Astrocyte (in vitro differentiated cells and primary cell): ENCODE data around the gene ENTPD3. TPM values are rescaled to one million over a fixed set of nuclear protein-coding genes. Genes with fewer than 3 reads are reported as not detected.

Experiments
- DNase-seq: peaks from one replicate; pipeline ENCODE4 v3.0.0-alpha.2; 2010; ENCODE audit warnings: low read depth
- FAIRE-seq: peaks from 2 replicates; lab custom pipeline; 2011; peaks lifted over from hg19 to GRCh38; lab: Jason Lieb, UNC
- H2AFZ ChIP-seq: 2 replicates; pipeline ENCODE4 v1.6.0; 2012; ENCODE audit warnings: low read depth, low read length, inconsistent platforms
- H3K27ac ChIP-seq: 2 replicates; pipeline ENCODE4 v1.5.1; 2011; ENCODE audit warnings: low read depth, low read length, inconsistent platforms
- H3K27me3 ChIP-seq: 2 replicates; pipeline ENCODE4 v1.6.0; 2011; ENCODE audit warnings: low read length, inconsistent platforms; ENCODE audit not compliant: insufficient read depth
- H3K36me3 ChIP-seq: 2 replicates; pipeline ENCODE4 v1.5.1; 2011; ENCODE audit warnings: low read length, inconsistent platforms; ENCODE audit not compliant: insufficient read depth
- H3K4me1 ChIP-seq: 2 replicates; pipeline ENCODE4 v1.5.1; 2011; ENCODE audit warnings: low read length, inconsistent platforms; ENCODE audit not compliant: insufficient read depth
- H3K4me2 ChIP-seq: 2 replicates; pipeline ENCODE4 v1.6.0; 2012; ENCODE audit warnings: low read length, inconsistent platforms
- H3K4me3 ChIP-seq: 2 replicates; pipeline ENCODE4 v1.5.1; 2011; ENCODE audit warnings: low read depth, mild to moderate bottlenecking, low read length, inconsistent platforms; ENCODE audit not compliant: insufficient read depth
- H3K79me2 ChIP-seq: 2 replicates; pipeline ENCODE4 v1.6.0; 2012; ENCODE audit warnings: mild to moderate bottlenecking, low read length, inconsistent platforms; ENCODE audit not compliant: insufficient read depth
- H3K9ac ChIP-seq: 2 replicates; pipeline ENCODE4 v1.6.0; 2012; ENCODE audit warnings: mild to moderate bottlenecking, low read length, inconsistent platforms
- H3K9me3 ChIP-seq: 2 replicates; pipeline ENCODE4 v1.5.1; 2012; ENCODE audit warnings: low read depth, mild to moderate bottlenecking, low read length, inconsistent platforms; ENCODE audit not compliant: insufficient read depth
- H4K20me1 ChIP-seq: 2 replicates; pipeline ENCODE4 v1.6.0; 2012; ENCODE audit warnings: low read length, inconsistent platforms; ENCODE audit not compliant: insufficient read depth
- H3K27ac Mint-ChIP-seq: one replicate; pipeline ENCODE4 v1.8.0; 2021; ENCODE audit warnings: mild to moderate bottlenecking, mixed read lengths; ENCODE audit not compliant: unreplicated experiment
- H3K27me3 Mint-ChIP-seq: one replicate; pipeline ENCODE4 v1.8.0; 2021; ENCODE audit warnings: low read depth, mixed read lengths; ENCODE audit not compliant: unreplicated experiment
- H3K36me3 Mint-ChIP-seq: one replicate; pipeline ENCODE4 v1.8.0; 2021; ENCODE audit warnings: low read depth, mixed read lengths; ENCODE audit not compliant: unreplicated experiment
- H3K4me1 Mint-ChIP-seq: one replicate; pipeline ENCODE4 v1.8.0; 2021; ENCODE audit warnings: low read depth, mixed read lengths; ENCODE audit not compliant: unreplicated experiment
- H3K4me3 Mint-ChIP-seq: one replicate; pipeline ENCODE4 v1.8.0; 2021; ENCODE audit warnings: mild to moderate bottlenecking, moderate library complexity, mixed read lengths; ENCODE audit not compliant: unreplicated experiment
- H3K9me3 Mint-ChIP-seq: one replicate; pipeline ENCODE4 v1.8.0; 2021; ENCODE audit warnings: mild to moderate bottlenecking, mixed read lengths; ENCODE audit not compliant: unreplicated experiment
- EZH2 ChIP-seq: IDR thresholded peaks from 2 replicates; pipeline ENCODE4 v1.6.1; 2012; ENCODE audit warnings: mild to moderate bottlenecking, low read length, inconsistent platforms; ENCODE audit not compliant: insufficient read depth
- total RNA-seq: library from RNA; stranded (reverse); gene quantifications from 2 replicates; pipeline ENCODE4 v1.2.1, GENCODE V29; 2021
- TF ChIP-seq, protein P1 (sequence below): IDR thresholded peaks from 2 replicates; pipeline ENCODE4 v1.5.1; 2011; ENCODE audit warnings: low read depth, mild to moderate bottlenecking, inconsistent platforms, low read length, moderate library complexity; ENCODE audit not compliant: insufficient read depth

ENTPD3 gene
- total RNA-seq, 1 donor from 2014 or later: 0.75 TPM

DNA sequence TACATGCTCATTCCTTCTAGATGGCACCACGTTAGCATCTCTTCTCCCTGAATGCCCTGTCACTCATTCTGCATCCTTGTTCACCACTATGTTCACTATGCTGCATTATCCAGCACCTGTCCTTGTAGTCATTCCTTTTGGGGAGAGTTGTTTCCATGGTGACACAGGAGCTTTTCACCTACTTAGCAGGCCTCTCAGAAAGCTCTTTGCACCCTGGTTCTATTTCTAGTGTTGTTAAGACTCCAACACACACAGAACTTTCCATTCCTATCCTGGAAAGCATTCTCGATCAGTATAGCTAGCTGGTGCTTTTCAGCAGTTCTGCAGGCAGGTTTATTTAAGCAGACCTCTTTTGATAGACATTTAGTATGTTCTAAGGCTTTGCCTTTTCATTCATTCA lies 63.5 kb downstream of the ENTPD3 start:
- Histone ChIP-seq H3K36me3 (no peaks in the 10 kb centered on the region), H3K4me2 (no peak overlapping the region), H3K27me3 (no peaks in the 10 kb centered on the region), H3K9ac (no peak overlapping the region), H4K20me1 (no peaks in the 10 kb centered on the region), H3K79me2 (no peaks in the 10 kb centered on the region), H3K9me3 (no peaks in the 10 kb centered on the region), H3K4me3 (no peak overlapping the region), H2AFZ (no peak overlapping the region), H3K27ac (no peak overlapping the region), H3K4me1 (peaks cover 4% of the 10 kb centered on the region)
- DNase-seq (no peak), FAIRE-seq (no peak)
- H3K4me3 Mint-ChIP-seq: no peak overlapping the region
- TF ChIP-seq, protein P1, sequence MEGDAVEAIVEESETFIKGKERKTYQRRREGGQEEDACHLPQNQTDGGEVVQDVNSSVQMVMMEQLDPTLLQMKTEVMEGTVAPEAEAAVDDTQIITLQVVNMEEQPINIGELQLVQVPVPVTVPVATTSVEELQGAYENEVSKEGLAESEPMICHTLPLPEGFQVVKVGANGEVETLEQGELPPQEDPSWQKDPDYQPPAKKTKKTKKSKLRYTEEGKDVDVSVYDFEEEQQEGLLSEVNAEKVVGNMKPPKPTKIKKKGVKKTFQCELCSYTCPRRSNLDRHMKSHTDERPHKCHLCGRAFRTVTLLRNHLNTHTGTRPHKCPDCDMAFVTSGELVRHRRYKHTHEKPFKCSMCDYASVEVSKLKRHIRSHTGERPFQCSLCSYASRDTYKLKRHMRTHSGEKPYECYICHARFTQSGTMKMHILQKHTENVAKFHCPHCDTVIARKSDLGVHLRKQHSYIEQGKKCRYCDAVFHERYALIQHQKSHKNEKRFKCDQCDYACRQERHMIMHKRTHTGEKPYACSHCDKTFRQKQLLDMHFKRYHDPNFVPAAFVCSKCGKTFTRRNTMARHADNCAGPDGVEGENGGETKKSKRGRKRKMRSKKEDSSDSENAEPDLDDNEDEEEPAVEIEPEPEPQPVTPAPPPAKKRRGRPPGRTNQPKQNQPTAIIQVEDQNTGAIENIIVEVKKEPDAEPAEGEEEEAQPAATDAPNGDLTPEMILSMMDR: no peak
- no peak for TF ChIP-seq EZH2
- H3K27ac Mint-ChIP-seq: no peak overlapping the region
- H3K36me3 Mint-ChIP-seq: no peaks in the 10 kb centered on the region
- H3K9me3 Mint-ChIP-seq: no peaks in the 10 kb centered on the region
- peaks cover 2% of the 10 kb centered on the region for H3K4me1 Mint-ChIP-seq
- no peaks in the 10 kb centered on the region for H3K27me3 Mint-ChIP-seq

DNA sequence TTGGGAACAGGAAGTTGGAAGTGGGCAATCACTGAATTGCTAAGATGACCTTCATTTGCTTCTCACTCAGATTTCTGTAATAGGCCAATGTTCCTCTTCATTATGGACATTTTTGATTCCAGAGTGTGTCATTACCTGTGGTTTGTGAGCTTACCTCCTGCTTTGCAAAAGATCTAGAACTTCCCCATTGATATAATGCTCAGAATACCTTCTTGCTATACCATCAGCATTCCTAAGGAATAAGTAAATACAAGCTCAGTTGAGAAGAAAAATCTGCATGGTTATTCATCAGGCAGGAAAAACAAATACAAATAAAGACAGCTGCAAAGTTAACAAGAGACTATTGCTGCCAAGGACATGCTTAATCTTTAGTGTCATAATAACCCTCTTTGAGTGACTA lies 64.6 kb downstream of the ENTPD3 start:
- Histone ChIP-seq H3K36me3 (no peaks in the 10 kb centered on the region), H3K4me2 (no peak overlapping the region), H4K20me1 (no peaks in the 10 kb centered on the region), H2AFZ (no peak overlapping the region), H3K4me3 (no peak overlapping the region), H3K9me3 (no peaks in the 10 kb centered on the region), H3K4me1 (peaks cover 4% of the 10 kb centered on the region), H3K27me3 (no peaks in the 10 kb centered on the region), H3K9ac (no peak overlapping the region), H3K27ac (no peak overlapping the region), H3K79me2 (no peaks in the 10 kb centered on the region)
- no peak overlapping the region for H3K4me3 Mint-ChIP-seq
- DNase-seq (no peak), FAIRE-seq (no peak)
- peaks cover 2% of the 10 kb centered on the region for H3K4me1 Mint-ChIP-seq
- TF ChIP-seq, protein P1: no peak
- no peak for TF ChIP-seq EZH2
- no peak overlapping the region for H3K27ac Mint-ChIP-seq
- no peaks in the 10 kb centered on the region for H3K27me3 Mint-ChIP-seq
- H3K36me3 Mint-ChIP-seq: no peaks in the 10 kb centered on the region
- no peaks in the 10 kb centered on the region for H3K9me3 Mint-ChIP-seq

DNA sequence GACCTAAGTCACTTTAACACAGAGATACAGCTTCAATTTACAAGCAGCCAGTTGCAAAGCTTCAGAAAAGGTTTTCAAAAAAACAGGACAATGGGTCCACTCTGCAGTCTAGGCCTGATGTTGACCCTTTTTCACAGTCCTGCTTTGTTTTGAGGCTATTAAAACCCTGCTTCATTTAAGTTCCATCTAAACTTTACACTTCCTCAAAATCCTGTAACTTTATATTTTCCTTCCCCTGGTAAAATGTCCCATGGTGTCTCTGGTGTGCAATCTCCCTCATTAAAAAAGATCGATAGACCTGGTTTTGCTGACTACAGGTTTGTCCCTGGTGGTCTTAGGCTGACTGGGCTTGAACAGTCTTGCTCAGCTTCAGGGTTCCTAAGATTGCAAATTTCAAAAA lies 65.1 kb downstream of the ENTPD3 start:
- H4K20me1 ChIP-seq: no peaks in the 10 kb centered on the region
- peak overlapping the region; percentile 88 for H3K9ac ChIP-seq
- peak overlapping the region; percentile 93 for H3K27ac Mint-ChIP-seq
- H3K4me2 ChIP-seq: peak overlapping the region; percentile 93
- DNase-seq (no peak), FAIRE-seq (no peak)
- peaks cover 4% of the 10 kb centered on the region for H3K4me1 ChIP-seq
- H3K9me3 Mint-ChIP-seq: no peaks in the 10 kb centered on the region
- H3K27me3 ChIP-seq: no peaks in the 10 kb centered on the region
- no peaks in the 10 kb centered on the region for H3K27me3 Mint-ChIP-seq
- H3K9me3 ChIP-seq: no peaks in the 10 kb centered on the region
- no peak overlapping the region for H2AFZ ChIP-seq
- H3K4me3 Mint-ChIP-seq: peak overlapping the region; percentile 91
- no peaks in the 10 kb centered on the region for H3K36me3 ChIP-seq
- no peaks in the 10 kb centered on the region for H3K36me3 Mint-ChIP-seq
- peak overlapping the region; percentile 91 for H3K4me3 ChIP-seq
- peaks cover 2% of the 10 kb centered on the region for H3K4me1 Mint-ChIP-seq
- H3K27ac ChIP-seq: no peak overlapping the region
- H3K79me2 ChIP-seq: peaks cover under 1% of the 10 kb centered on the region
- TF ChIP-seq, protein P1: no peak
